Aorta (tissue), 5 donors: ENCODE results near the gene MX2. TPM values are rescaled to one million over a fixed set of nuclear protein-coding genes. Genes with fewer than 3 reads are reported as not detected.
"Not testable (repeated sequence)": the region's sequence is repeated elsewhere in the genome, so short reads cannot be mapped to it uniquely, and the experiment has no call there.

Experiments used
- ATAC-seq: fragments of 200-7000 bp; cut with Tn5 transposase; one replicate; pipeline ENCODE4 v1.9.1; 2022; ENCODE audit warnings: moderate library complexity; ENCODE audit not compliant: low FRiP score
- DNase-seq, 2 donors: peaks; one replicate each; pipeline ENCODE4 v3.0.0-alpha.2; 2020
- H3K27ac ChIP-seq, 2 donors: one replicate each; pipeline ENCODE4 v1.5.1; 2013; ENCODE audit warnings: low read length in 2 of 2, mild to moderate bottlenecking in 2 of 2, moderate library complexity in 2 of 2, control low read depth in 1 of 2, inconsistent platforms in 1 of 2, low read depth in 1 of 2
- H3K27me3 ChIP-seq, 2 donors: one replicate each; pipeline ENCODE4 v1.6.1; 2013; ENCODE audit warnings: control low read depth in 1 of 2, low read length in 1 of 2, mild to moderate bottlenecking in 1 of 2, moderate library complexity in 1 of 2; ENCODE audit not compliant: insufficient read depth in 2 of 2, control insufficient read depth in 1 of 2
- H3K36me3 ChIP-seq, 2 donors: one replicate each; pipeline ENCODE4 v1.6.1; 2013; ENCODE audit warnings: control low read depth in 1 of 2, low read length in 1 of 2, mild to moderate bottlenecking in 1 of 2; ENCODE audit not compliant: insufficient read depth in 2 of 2, control insufficient read depth in 1 of 2
- H3K4me1 ChIP-seq, 2 donors: one replicate each; pipeline ENCODE4 v1.6.1; 2013; ENCODE audit warnings: low read length in 2 of 2, control low read depth in 1 of 2, mild to moderate bottlenecking in 1 of 2, moderate library complexity in 1 of 2; ENCODE audit not compliant: insufficient read depth in 2 of 2, control insufficient read depth in 1 of 2
- H3K4me3 ChIP-seq, 2 donors: one replicate each; pipeline ENCODE4 v1.5.1; 2013; ENCODE audit warnings: low read length in 2 of 2, control low read depth in 1 of 2, mild to moderate bottlenecking in 1 of 2
- H3K9me3 ChIP-seq: one replicate; pipeline ENCODE4 v1.6.1; 2013; ENCODE audit warnings: mild to moderate bottlenecking, low read length; ENCODE audit not compliant: control insufficient read depth
- WGBS, 2 donors: extraction: QIAGEN DNeasy Blood & Tissue Kit; methylation state at CpG; one replicate each; pipeline ENCODE4 v1.1.7; 2013; 5-methylcytosine and 5-hydroxymethylcytosine counted together
- intact Hi-C, 2 donors: fragments of 100-400 bp; cut with DNase I; formaldehyde crosslinking; loops; one replicate each; pipeline versions ENCODE4 v1.14.2 to v1.15.0; 2022
- polyA plus RNA-seq, 2 donors: library from polyadenylated mRNA; stranded (reverse); fragments of 200-250 nt; gene quantifications; one replicate each; pipeline ENCODE4 v1.2.3, GENCODE V29; 2013
- total RNA-seq, 2 donors: library from RNA; stranded (reverse); fragmentation: NEBNext Ultra II Directional; extraction: Animal tissue kit (Norgen Biotek cat#: 25700); gene quantifications; one replicate each; pipeline ENCODE4 v1.2.1, GENCODE V29; 2021
- donor health status: healthy with polysubstance abuse.
- donor health status: Bipolar disorder and iron deficiency.
- donor health status: DM: no; HTN: no; CAD: no.
- donor health status: DM: no; HTN: no; CAD: no.
- donor health status: DM: yes; HTN: yes; CAD: no.

MX2 gene
- total and polyA plus RNA-seq, 4 donors: 0.69 to 21.8 (median 12.5) TPM

GRCh38 chr21:41349126-41349525 lies 12.7 kb upstream of the MX2 start:
- Histone ChIP-seq H3K4me3 (no peak overlapping the region), H3K27me3 (no peaks in the 10 kb centered on the region), H3K27ac (no peak overlapping the region), H3K36me3 (no peaks in the 10 kb centered on the region), H3K9me3 (no peaks in the 10 kb centered on the region), H3K4me1 (no peaks in the 10 kb centered on the region)
- WGBS, 2 donors: 72 to 79% methylated on average over 7 of the region's 7 CpGs
- intact Hi-C loops: no loop called here
- DNase-seq (no peak), ATAC-seq (no peak)

- intact Hi-C loops: no loop called here
Measured at GRCh38 chr21:41349619-41350390, 12.0 kb upstream of the MX2 start.

GRCh38 chr21:41350436-41351155 lies 11.2 kb upstream of the MX2 start:
- intact Hi-C loops: no loop called here
- ATAC-seq (no peak), DNase-seq (peak in 1 of 2 donors; percentile 57)
- H3K4me3 ChIP-seq: no peak overlapping the region
- no peaks in the 10 kb centered on the region for H3K9me3 ChIP-seq
- H3K36me3 ChIP-seq: no peaks in the 10 kb centered on the region
- H3K27me3 ChIP-seq: no peaks in the 10 kb centered on the region
- WGBS, 2 donors: 91 to 93% methylated on average over 16 of the region's 16 CpGs
- no peak overlapping the region for H3K27ac ChIP-seq
- H3K4me1 ChIP-seq: no peaks in the 10 kb centered on the region

More at GRCh38 chr21:41349619-41350390, 12.0 kb upstream of the MX2 start:
- no peaks in the 10 kb centered on the region for H3K4me1 ChIP-seq
- no peak for ATAC-seq
- no peak overlapping the region for H3K4me3 ChIP-seq
- no peaks in the 10 kb centered on the region for H3K27me3 ChIP-seq
- peak in 1 of 2 donors; percentile 53 for DNase-seq
- no peak overlapping the region for H3K27ac ChIP-seq
- WGBS, 2 donors: 84 to 88% methylated on average over 19 of the region's 19 CpGs
- H3K9me3 ChIP-seq: no peaks in the 10 kb centered on the region
- no peaks in the 10 kb centered on the region for H3K36me3 ChIP-seq

- intact Hi-C loops: no loop called here
- no peaks in the 10 kb centered on the region for H3K9me3 ChIP-seq
- no peak for ATAC-seq
- no peaks in the 10 kb centered on the region for H3K36me3 ChIP-seq
- DNase-seq: peak in 1 of 2 donors; percentile 41
- no peak overlapping the region for H3K27ac ChIP-seq
- 48 to 63% methylated on average over 8 of the region's 8 CpGs for WGBS, 2 donors
- H3K4me3 ChIP-seq: no peak overlapping the region
- no peaks in the 10 kb centered on the region for H3K27me3 ChIP-seq
- no peaks in the 10 kb centered on the region for H3K4me1 ChIP-seq
Measured at GRCh38 chr21:41357546-41357945, 4.3 kb upstream of the MX2 start.

- ATAC-seq: no peak
- H3K36me3 ChIP-seq: no peaks in the 10 kb centered on the region
- intact Hi-C loops: no loop called here
- no peak overlapping the region for H3K27ac ChIP-seq
- DNase-seq: peak in 1 of 2 donors; percentile 51
- H3K4me3 ChIP-seq: no peak overlapping the region
- no peaks in the 10 kb centered on the region for H3K9me3 ChIP-seq
- WGBS, 2 donors: 85 to 89% methylated on average over 9 of the region's 9 CpGs
- H3K4me1 ChIP-seq: no peaks in the 10 kb centered on the region
- no peaks in the 10 kb centered on the region for H3K27me3 ChIP-seq
Measured at GRCh38 chr21:41358193-41359166, 3.3 kb upstream of the MX2 start.

- intact Hi-C loops: no loop called here
- no peak for ATAC-seq
- H3K4me3 ChIP-seq: no peak overlapping the region
- H3K27ac ChIP-seq: no peak overlapping the region
- WGBS, 2 donors: 80% methylated on average over 12 of the region's 12 CpGs
- no peaks in the 10 kb centered on the region for H3K9me3 ChIP-seq
- H3K36me3 ChIP-seq: no peaks in the 10 kb centered on the region
- no peaks in the 10 kb centered on the region for H3K4me1 ChIP-seq
- no peaks in the 10 kb centered on the region for H3K27me3 ChIP-seq
- peak in 1 of 2 donors; percentile 22 for DNase-seq
Measured at GRCh38 chr21:41359286-41359685, 2.5 kb upstream of the MX2 start.

GRCh38 chr21:41359754-41360071 lies 2.1 kb upstream of the MX2 start:
- DNase-seq: peak in 1 of 2 donors; percentile 22
- intact Hi-C loops: loop anchor here in 1 of 2 donors (10.0 kb wide), 1 partner anchor 235 kb away; no protein-coding TSS in a partner anchor
- not testable (repeated sequence) for H3K36me3 ChIP-seq, H3K27me3 ChIP-seq, H3K4me3 ChIP-seq, H3K4me1 ChIP-seq, H3K9me3 ChIP-seq, ATAC-seq, H3K27ac ChIP-seq
- 91 to 93% methylated on average over 4 of the region's 4 CpGs for WGBS, 2 donors

- H3K27me3 ChIP-seq: no peaks in the 10 kb centered on the region
- no peaks in the 10 kb centered on the region for H3K4me1 ChIP-seq
- no peak overlapping the region for H3K27ac ChIP-seq
- peak in 1 of 2 donors; percentile 83 for DNase-seq
- peak; percentile 59 for ATAC-seq
- intact Hi-C loops: loop anchor here in 1 of 2 donors (10.0 kb wide), 1 partner anchor 235 kb away; no protein-coding TSS in a partner anchor
- H3K9me3 ChIP-seq: no peaks in the 10 kb centered on the region
- no peak overlapping the region for H3K4me3 ChIP-seq
- H3K36me3 ChIP-seq: no peaks in the 10 kb centered on the region
- 62 to 67% methylated on average over 22 of the region's 22 CpGs for WGBS, 2 donors
Measured at GRCh38 chr21:41360072-41360821, 1.6 kb upstream of the MX2 start.
